GM23248 (cell line): Measurements from ENCODE around the gene KIFC3.

Experiments
- EZH2 ChIP-seq: fragments of 200-600 bp; sonication (generic); IDR thresholded peaks from 2 replicates; pipeline ENCODE4 v1.6.1; 2018; ENCODE audit warnings: antibody characterized with exemption, mild to moderate bottlenecking; ENCODE audit not compliant: insufficient read depth, poor library complexity, severe bottlenecking
- EZH2phosphoT487 ChIP-seq: fragments of 200-600 bp; sonication (generic); IDR thresholded peaks from 2 replicates; pipeline ENCODE4 v1.6.1; 2018; ENCODE audit warnings: antibody characterized with exemption, moderate library complexity, mild to moderate bottlenecking, low read depth; ENCODE audit not compliant: insufficient read depth

DNA sequence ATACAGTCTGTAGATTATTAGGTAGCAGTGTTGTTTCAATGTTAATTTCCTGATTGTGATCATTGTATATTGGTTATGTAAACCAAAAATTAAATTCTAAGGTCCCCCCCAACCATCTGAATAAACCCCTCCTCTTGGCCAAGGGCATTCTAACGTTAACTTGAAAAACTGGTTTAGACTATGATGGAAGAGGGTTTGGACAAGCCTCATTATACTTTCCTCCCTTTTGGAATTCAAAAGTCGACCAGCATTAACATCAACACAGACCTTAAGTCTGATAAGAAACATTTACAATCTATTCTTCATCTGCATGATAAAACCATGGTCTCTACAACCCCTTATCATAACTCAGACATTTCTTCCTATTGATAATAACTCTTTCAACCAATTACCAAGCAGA is 20.6 kb upstream of the KIFC3 start:
- TF ChIP-seq EZH2 (no peak), EZH2phosphoT487 (no peak)
